ENCODE results near the gene KCNK18. TPM values are rescaled to one million over a fixed set of nuclear protein-coding genes. Genes with fewer than 3 reads are reported as not detected.

Gene KCNK18
- total RNA-seq, 2 donors from 2014 or later, result not detected

DNA sequence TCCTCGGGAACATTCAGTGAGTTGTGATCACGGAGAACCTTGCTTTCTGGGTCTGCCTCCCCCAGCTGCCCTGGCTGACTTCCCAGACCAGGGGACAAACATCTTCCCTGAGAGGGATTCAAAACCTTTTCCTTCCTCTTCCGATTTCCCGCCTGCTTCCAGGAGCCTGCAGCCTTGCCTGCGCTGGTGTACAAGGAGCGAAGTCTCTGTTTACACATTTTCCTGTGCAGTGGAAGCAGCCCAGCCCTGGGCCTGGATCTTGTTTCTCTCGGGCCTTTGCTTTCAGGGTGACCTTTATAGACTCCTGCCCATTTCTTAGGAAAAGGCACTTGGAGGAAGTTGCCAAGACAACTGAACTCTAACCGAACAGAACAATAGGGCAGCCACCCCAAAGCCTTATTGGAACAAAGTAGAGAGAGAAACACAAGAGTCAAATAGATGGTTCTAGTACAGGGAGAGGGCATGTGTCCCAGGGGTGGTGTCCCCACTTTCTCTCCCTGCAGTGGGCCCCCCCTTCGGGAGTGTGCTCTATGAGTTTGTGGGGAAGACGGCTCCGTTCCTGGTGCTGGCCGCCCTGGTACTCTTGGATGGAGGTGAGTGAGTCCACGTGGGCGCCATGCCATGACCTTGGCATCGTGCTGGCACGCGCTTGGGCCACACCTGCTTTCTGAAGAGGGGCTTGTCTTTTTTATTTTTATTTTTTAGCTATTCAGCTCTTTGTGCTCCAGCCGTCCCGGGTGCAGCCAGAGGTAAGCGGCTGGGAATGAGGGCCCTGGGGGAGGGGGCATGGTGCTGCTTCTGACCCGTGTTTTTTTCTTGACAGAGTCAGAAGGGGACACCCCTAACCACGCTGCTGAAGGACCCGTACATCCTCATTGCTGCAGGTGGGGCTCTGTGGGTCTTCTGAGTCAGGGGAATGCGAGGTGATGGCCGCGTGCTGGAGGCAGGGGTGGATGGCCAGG lies 57.8 kb downstream of the KCNK18 start:
- TF ChIP-seq, protein P1, sequence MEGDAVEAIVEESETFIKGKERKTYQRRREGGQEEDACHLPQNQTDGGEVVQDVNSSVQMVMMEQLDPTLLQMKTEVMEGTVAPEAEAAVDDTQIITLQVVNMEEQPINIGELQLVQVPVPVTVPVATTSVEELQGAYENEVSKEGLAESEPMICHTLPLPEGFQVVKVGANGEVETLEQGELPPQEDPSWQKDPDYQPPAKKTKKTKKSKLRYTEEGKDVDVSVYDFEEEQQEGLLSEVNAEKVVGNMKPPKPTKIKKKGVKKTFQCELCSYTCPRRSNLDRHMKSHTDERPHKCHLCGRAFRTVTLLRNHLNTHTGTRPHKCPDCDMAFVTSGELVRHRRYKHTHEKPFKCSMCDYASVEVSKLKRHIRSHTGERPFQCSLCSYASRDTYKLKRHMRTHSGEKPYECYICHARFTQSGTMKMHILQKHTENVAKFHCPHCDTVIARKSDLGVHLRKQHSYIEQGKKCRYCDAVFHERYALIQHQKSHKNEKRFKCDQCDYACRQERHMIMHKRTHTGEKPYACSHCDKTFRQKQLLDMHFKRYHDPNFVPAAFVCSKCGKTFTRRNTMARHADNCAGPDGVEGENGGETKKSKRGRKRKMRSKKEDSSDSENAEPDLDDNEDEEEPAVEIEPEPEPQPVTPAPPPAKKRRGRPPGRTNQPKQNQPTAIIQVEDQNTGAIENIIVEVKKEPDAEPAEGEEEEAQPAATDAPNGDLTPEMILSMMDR (conservative IDR thresholded peaks at IDR 0.05), result no peak
- Mint-ChIP-seq H3K27me3 (ENCODE audit: insufficient read depth) (peaks cover 4% of the 10 kb centered on the region), H3K4me3 (no peak overlapping the region), H3K9me3 (no peaks in the 10 kb centered on the region), H3K4me1 (peaks cover 10% of the 10 kb centered on the region), H3K27ac (no peak overlapping the region), H3K36me3 (ENCODE audit: low read depth) (no peaks in the 10 kb centered on the region)
- DNase-seq, result no peak
- 90% methylated on average over 4 to 26 of the region's 26 CpGs for WGBS, 2 experiments (ENCODE audit: insufficient coverage in 1 of 2, insufficient read length in 1 of 2)
- Histone ChIP-seq H3K9ac (ENCODE audit: extremely low read depth, low read length, poor library complexity, severe bottlenecking) (no peak overlapping the region), H3K4me1 (ENCODE audit: control insufficient read depth, insufficient read depth, low read length) (no peaks in the 10 kb centered on the region), H3K4me3 (ENCODE audit: low read length) (no peak overlapping the region), H3K36me3 (ENCODE audit: control insufficient read depth, insufficient read depth, low read length) (no peaks in the 10 kb centered on the region), H3K9me3 (ENCODE audit: control insufficient read depth, low read length) (no peaks in the 10 kb centered on the region), H3K27me3 (ENCODE audit: control insufficient read depth, insufficient read depth, low read length, poor library complexity, severe bottlenecking) (no peaks in the 10 kb centered on the region), H3K27ac (ENCODE audit: low read depth, low read length) (no peak overlapping the region)

DNA sequence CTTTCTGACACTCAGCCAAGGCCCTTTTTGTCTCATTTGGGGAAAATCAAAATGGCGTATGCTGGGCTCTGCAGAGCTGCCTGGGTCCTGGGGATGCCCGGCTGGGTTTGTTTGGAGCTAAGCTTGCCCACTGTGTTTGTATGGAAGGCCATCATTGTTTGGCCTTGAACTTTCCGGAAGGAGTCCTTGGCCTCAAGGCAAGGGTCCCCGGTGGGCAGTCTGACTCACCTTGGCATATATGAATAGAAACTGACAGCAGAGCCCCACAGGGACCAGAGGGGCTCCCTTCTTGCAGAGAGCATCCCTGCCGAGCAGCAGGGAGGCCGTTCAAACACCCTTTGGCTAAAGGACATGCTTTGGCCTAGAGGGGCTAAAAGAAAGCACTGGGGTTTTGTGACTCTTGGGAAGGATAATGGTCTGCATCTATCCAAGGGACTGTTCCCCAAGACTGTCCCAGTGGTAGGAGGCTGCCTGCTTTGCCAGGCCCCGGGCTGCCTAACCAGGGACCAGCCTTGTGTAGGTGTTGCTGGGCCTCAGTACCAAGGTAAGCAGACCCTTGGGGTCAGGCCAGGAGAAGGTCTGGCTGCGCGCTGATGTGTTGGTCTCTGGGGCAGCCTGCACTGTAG lies 58.7 kb downstream of the KCNK18 start:
- 96% methylated on average over 6 to 9 of the region's 9 CpGs for WGBS, 2 experiments (ENCODE audit: insufficient coverage in 1 of 2, insufficient read length in 1 of 2)
- Histone ChIP-seq H3K4me3 (ENCODE audit: low read length) (no peak overlapping the region), H3K9ac (ENCODE audit: extremely low read depth, low read length, poor library complexity, severe bottlenecking) (no peak overlapping the region), H3K36me3 (ENCODE audit: control insufficient read depth, insufficient read depth, low read length) (no peaks in the 10 kb centered on the region), H3K27ac (ENCODE audit: low read depth, low read length) (no peak overlapping the region), H3K9me3 (ENCODE audit: control insufficient read depth, low read length) (no peaks in the 10 kb centered on the region), H3K4me1 (ENCODE audit: control insufficient read depth, insufficient read depth, low read length) (peaks cover 7% of the 10 kb centered on the region), H3K27me3 (ENCODE audit: control insufficient read depth, insufficient read depth, low read length, poor library complexity, severe bottlenecking) (no peaks in the 10 kb centered on the region)
- no peak for DNase-seq
- no peak overlapping the region for H3K27ac Mint-ChIP-seq
- H3K4me3 Mint-ChIP-seq, result no peak overlapping the region
- TF ChIP-seq, protein P1 (conservative IDR thresholded peaks at IDR 0.05), result no peak
- H3K4me1 Mint-ChIP-seq, result peaks cover 17% of the 10 kb centered on the region
- peaks cover 4% of the 10 kb centered on the region for H3K27me3 Mint-ChIP-seq (ENCODE audit: insufficient read depth)
- no peaks in the 10 kb centered on the region for H3K9me3 Mint-ChIP-seq
- no peaks in the 10 kb centered on the region for H3K36me3 Mint-ChIP-seq (ENCODE audit: low read depth)

DNA sequence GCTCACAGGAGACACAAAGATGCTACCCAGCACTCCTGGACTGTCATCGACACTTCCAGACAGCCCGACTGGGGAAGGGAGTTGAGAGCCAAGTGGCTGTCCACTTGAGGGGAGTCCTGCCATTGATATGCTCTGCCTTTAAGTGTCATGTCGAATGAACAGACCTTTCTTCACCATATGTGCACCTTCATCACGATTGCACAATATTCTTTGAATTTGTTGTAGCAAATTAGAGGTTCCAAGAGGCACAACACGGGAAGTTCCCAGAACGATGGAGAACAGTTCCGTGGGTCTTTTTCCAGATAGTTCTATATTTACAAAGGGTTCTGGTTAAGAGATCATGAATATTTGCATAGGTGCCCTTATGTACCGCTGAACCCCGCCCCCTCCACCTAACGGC lies 59.6 kb downstream of the KCNK18 start:
- Histone ChIP-seq H3K27ac (ENCODE audit: low read depth, low read length) (no peak overlapping the region), H3K27me3 (ENCODE audit: control insufficient read depth, insufficient read depth, low read length, poor library complexity, severe bottlenecking) (no peaks in the 10 kb centered on the region), H3K36me3 (ENCODE audit: control insufficient read depth, insufficient read depth, low read length) (no peaks in the 10 kb centered on the region), H3K9me3 (ENCODE audit: control insufficient read depth, low read length) (no peaks in the 10 kb centered on the region), H3K4me3 (ENCODE audit: low read length) (no peak overlapping the region), H3K4me1 (ENCODE audit: control insufficient read depth, insufficient read depth, low read length) (peaks cover 7% of the 10 kb centered on the region), H3K9ac (ENCODE audit: extremely low read depth, low read length, poor library complexity, severe bottlenecking) (no peak overlapping the region)
- Mint-ChIP-seq H3K4me1 (peaks cover 17% of the 10 kb centered on the region), H3K9me3 (no peaks in the 10 kb centered on the region), H3K36me3 (ENCODE audit: low read depth) (no peaks in the 10 kb centered on the region), H3K27me3 (ENCODE audit: insufficient read depth) (peaks cover 4% of the 10 kb centered on the region), H3K27ac (no peak overlapping the region), H3K4me3 (no peak overlapping the region)
- no peak for DNase-seq
- TF ChIP-seq, protein P1 (conservative IDR thresholded peaks at IDR 0.05), result no peak
- WGBS, 2 experiments (ENCODE audit: insufficient coverage in 1 of 2, insufficient read length in 1 of 2), result 84% methylated on average over 7 to 10 of the region's 10 CpGs
